HuH-7 (cell line): ENCODE data around the gene WDR33.

ENCODE experiments used
- DNase-seq: peaks from one replicate; pipeline ENCODE4 v3.0.0; 2011; ENCODE audit warnings: low spot score

The WDR33 gene

DNA sequence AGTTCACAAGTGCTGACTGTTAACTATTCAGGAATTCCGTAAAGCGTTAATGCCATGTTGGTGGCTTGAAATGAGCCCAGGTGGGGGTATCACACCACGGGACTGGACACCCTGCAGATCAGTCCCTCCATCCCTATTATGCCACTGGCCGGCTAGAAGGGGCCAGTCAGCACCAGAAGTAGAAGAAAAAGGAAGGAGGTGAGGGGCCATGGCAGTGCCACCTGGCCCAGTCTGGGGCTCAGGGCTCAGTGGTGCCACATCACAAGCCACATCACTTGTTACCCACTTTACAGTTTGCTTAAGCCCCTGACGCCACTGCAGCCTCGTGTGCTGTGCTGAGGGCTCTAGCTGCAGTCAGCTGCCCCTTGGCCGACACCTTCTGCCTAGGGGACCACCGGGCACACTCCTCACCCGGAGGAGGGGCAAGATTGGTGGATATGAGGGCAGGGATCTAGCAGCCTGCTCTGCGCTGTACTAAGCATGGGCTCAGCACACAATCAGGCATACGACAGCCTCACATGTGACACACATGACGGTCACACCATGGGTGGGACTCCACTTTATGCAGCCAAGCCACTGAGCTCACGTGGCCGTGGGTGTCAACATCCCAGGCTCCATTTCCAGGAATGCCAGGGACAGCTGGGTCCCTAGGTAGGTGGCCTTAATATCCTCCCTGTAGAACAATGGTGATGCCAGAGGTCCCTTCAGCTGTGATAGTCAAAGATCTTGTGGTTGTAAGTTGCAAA is 139.2 kb downstream of the WDR33 start:
- no peak for DNase-seq

DNA sequence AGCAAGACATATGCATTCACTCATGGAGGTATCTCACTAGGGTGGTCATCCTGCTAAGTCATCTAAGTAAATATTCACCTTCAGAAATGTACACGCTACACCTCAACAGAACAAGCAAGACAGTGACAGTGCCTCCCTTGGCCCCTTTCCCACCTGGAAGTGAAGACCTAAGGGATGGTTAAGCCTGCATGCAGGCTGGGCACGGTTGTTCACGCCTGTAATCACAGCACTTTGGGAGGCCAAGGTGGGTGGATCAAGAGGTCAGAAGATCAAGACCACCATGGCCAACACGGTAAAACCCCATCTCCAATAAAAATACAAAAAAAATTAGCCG is 140.0 kb downstream of the WDR33 start:
- DNase-seq, result no peak

DNA sequence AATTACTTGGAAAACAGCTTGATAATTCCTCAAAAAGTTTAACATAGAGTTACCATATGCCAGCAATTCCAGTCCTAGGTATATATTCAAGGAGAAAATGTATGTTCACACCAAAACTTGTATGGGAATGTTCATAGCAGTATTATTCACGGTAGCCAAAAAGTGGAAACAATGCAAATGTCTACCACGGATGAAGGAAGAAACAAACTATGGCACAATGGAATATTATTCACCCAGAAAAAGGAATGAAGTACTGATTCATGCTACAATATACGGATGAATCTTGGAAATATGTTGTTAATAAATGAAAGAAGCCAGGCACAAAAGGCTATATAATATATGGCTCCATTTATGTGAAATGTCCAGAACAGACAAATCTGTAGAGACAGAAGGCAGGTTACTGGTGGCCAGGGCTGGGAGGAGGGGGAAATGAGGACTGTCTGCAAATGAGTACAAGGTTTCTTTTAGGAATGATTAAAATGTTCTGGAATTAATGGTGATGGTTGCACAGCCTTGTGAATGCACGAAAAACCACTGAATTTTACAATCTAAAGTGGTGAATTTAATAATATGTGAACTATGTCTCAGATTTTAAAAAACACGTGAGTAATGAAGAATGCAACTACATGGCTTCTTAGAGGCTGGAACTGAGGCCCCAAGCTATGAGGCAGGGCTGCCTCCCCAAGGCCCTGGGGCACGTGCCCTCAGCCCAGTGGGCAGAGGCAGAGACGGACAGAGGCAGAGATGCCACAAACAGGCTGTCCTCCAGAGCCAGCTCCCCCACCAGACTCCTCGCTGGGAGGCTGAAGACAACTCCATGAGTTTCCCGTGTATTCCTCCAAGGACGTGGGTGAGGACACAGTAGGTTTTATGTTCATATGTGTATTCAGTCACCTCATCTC is 140.7 kb downstream of the WDR33 start:
- no peak for DNase-seq

DNA sequence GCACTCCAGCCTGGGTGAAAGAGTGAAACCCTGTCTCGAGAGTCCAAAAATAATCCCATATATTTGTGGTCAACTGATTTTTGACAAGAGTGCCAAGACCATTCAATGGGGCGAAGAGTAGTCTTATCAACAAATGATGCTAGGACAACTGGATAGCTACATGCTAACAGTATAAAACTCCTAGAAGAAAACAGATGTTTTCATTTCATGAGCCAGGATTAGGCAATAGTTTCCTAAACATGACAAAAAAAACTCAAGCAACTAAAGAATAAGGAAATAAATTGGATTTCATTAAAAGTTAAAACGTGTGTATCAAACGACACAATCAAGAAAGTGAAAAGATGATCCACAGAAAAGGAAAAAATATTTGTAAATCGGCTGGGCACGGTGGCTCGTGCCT is 141.9 kb downstream of the WDR33 start:
- DNase-seq, result no peak

DNA sequence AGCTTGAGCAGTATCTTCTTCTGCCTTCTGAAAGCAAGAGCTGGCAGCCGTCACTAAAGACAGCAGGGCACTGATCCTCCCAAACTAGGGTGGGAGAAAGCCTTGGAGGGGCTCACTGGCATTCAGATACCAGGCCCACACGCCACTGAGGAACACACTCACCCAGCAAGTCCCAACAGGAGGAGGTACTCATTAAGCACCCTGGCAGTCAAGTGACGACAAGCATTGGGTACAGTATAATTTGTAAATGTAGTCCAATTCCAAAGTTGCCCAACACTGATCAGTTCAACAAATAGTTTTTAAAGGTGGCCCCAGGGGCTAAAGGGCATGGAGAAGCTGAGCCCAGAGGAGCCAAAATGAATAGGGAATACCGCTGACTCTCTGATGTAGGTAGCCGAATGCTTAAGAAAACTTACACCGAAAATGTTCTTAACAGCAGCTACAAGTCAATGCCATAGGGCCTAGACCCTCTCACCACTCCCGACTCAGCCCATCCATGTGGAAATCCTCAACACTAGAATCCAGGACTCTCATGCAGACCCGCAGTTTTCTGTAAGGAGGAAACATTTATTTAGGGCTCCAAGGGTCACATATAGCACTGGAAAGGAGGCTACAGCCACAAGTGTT is 145.6 kb downstream of the WDR33 start:
- no peak for DNase-seq

DNA sequence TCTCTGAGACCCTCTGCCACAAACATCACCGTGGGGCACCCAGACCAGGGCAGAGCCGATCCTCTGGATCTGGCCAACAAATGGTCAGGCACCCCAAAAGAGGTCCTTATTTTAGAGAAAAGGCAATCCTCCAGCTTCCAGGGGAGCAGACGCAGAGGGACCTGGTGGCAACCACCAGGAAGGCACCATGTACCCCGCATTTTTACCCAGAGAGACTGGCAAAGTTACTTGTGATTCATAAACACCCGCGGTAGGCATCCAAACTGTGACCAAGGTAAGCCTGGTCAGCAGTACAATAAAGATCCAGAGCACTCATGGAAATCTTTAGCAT is 146.1 kb downstream of the WDR33 start:
- DNase-seq, result no peak

DNA sequence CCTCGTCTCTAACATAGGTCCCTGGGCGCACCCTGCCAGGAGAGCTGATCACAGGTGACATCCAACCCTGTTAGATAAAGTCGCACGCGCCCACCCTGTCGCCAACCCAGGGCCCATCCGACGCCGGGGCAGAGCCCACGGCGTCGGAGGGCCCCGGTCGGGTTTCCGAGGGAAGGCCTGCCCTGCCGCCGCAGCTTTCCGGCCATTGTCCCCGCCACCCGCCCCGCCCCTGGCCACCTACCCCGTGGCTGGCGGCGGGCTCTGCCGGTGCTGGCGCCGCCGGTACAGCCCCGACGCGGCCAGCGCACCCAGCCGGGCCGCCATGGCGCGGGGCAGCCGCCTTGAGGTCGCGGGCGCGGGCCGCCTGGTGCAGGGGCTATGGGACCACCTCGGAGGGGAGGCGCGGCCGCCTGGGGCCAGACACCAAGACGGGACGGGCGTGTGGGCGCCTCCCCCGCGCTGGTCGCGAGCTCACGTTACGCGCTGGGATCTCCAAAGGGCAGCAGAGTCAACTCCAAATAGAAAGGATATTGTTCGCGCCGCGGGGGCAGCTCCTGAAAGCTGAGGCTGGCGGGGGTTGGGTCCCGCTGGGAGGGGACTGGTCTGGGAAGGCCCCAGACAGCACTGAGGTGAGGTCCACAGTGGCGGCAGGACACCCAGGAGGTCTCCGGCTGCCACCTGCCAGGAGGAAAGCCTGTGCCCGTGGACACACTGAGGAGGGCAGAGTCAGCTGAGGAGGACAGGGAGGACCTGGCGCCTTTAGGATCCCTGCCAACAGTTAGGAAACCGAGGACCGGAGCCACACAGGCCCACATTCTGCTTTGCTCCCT is 146.7 kb downstream of the WDR33 start:
- DNase-seq, result no peak

DNA sequence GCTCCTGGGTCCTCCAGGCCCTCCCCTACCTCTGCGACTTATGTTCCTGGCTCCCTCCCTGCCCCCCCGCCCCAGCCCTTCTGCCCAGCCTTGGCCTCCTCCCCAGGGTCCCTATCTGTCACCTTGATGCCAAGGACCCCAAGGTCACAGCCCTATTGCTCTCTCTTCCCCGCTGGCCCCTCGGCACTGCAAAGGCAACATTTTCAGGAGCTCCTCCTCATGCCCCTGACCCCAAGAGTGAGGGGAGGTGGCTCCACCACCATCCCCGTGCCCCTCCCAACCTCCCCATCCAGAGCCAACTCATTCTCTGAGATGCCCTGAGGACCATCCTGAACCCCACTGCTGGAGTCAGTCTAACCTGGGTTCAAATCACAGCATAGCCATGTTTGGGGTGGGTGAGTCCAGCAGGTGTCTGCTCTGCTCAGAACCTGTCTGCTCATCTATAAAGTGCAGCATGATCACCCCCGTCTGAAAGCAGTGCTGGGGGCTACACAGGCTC is 147.4 kb downstream of the WDR33 start:
- DNase-seq, result no peak

DNA sequence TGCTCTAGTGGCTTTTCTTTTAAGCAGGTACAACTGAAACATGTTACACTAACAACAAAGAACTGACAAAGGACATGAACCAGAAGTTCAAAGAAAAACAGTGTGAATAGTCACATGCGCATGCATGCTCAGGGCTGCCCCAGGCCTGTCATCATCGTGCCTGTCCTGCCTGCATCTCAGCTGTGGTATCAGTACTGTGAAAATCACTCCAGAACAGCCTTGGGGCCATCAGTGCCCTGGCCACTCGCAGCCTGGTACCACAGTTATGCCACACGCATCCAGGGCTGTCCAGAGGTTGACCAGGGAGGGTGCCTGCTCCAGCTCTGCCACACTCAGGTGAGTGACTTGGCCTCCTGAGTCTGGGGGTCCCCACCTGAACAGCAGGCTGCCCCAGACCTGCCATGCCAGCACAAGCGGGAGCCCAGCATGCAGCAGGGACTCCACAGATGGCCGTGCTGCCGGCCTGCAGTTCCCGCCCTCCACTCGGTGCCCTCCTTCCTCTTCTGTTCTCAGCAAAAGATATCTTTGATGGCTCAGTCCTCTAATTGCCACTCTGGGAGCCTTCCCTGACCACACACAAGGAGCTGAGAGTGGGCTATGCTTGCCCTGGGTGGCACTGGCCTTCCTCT is 147.9 kb downstream of the WDR33 start:
- DNase-seq, result no peak

DNA sequence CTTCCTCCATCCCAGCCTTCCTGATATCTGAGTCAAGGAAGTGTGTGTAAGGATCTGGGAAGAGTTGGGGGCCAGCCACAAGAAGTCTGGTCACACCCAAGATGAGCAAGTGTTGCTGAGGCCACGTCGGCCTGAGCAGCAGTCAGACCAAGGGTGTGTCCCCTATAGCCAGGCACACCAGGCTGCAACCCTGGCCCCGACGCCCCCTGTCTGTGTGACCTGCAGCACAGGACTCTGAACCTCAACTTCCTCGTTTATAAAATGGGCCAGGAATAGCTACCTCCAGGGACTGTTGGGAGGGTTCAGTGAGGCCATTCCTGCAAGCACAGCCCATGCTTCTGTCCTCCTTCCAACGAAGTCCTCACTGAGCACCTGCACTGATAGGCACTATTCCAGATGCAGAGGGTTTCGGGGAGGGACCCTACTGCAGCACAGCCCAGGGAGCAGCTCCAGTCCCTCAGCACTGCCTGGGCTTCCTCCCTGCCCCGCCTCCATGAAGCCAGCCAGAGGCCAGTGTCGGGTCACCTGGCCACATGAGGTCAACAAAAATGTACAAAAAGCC is 148.9 kb downstream of the WDR33 start:
- DNase-seq, result no peak

DNA sequence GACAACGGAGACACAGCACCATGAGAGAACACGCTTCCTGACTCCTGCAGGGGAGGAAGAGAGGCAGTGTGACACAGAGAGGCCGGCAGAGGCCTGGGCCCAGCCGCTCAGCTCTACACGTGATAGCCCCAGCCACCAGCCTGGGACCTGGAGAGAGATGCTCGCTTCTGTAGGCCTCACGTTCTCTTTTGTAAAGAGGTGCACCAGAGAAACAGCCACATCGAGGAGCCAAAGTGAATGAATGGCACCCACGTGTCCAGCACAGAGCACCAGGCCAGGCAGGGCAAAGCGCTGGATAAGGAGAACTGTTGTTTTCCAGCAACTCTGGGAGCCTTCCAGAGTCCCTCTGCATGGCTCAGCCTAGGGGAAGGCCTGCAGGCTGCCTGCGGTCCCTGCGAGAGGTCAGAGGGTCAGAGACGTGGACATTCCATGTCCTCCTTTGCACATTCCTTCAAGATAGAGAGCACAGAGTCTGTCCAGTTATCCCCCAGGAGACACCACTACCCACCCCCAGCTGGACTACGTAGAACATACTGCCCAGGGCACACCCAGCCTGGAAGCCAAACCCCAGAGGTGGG is 149.8 kb downstream of the WDR33 start:
- no peak for DNase-seq

DNA sequence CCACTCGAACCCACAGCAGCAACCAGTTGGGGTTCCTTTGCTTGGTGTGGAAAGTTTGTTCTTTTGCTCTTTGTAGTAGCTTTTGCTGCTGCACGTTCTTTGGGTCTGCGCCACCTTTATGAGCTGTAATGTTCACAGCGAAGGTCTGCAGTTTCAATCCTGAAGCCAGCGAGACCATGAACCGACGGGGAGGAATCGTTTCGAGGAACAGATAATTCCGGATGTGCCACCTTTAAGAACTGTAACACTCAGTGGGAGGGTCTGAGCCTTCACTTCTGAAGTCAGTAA is 150.7 kb downstream of the WDR33 start:
- DNase-seq, result no peak

DNA sequence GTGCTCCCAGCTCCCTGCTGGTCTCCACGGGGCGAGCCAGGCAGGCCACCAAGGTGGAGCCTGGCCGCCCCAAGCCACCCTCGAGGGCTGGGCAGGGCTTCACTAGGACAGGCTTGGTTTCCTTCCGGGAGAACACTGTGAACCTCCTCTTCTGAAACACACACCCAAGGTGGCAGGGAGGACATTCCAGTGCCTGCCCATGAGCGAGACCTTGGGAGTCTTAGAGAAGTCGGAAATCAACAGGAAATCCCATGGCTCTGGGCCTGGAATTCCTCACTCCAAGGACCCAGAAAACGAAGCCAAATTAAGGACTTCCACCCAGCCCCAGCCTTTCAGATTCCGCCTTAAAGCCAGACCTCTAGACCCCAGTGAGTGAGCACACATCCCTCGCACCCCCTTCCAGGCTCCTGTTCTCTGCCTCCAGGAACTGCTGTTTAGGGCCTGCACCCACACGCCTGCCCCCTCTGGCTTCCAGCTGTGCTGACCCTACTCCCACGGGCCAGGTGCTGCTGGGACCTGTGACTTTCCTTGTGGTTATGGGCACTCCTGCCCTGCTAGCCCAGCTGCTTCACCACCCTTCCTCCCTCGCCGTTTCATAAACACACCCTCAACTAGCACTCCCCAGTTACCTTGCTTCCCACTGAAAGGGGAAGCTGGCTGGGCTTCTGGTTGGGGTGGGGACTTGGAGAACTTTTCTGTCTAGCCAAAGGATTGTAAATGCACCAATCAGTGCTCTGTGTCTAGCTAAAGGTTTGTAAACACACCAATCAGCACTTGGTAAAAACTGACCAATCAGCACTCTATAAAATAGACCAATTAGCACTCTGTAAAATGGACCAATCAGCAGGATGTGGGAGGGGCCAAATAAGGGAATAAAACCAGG is 151.3 kb downstream of the WDR33 start:
- no peak for DNase-seq

DNA sequence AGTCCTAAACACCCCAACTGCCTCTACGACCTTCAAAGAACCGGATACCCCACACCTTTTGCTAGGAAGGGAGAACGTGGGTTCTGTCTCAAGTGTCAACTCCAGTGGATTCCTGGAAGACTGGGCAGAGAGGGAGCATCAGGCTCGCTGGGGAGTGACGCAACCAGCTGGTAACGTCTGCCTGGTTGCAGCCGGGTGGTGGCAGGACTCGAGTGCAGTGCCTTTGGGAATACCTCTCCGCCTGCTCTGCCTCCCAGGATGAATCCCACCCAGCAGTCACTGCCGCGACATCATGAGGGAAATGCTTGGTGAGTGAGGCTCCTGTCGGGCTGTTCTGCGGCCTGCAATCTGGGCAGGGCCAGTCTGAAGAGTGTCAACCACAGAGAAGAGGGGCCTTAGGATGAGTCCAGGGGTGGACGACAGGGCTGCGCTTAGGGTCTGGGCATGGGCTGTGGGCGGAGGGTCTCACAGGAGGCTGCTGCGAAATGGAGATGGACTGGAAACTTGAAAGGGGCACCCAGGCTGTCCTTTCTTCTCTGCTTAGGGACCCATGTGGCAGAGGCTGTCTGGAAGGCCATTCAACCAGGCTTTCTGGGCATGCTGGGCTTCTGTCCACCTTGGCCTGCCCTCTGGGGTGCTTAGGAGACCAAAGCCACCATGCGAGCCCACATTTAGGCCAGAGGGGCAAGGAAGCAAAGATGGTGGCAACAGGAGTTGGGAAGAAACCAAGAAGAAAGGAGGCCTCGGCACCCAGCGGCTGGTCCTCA is 152.1 kb downstream of the WDR33 start:
- no peak for DNase-seq

DNA sequence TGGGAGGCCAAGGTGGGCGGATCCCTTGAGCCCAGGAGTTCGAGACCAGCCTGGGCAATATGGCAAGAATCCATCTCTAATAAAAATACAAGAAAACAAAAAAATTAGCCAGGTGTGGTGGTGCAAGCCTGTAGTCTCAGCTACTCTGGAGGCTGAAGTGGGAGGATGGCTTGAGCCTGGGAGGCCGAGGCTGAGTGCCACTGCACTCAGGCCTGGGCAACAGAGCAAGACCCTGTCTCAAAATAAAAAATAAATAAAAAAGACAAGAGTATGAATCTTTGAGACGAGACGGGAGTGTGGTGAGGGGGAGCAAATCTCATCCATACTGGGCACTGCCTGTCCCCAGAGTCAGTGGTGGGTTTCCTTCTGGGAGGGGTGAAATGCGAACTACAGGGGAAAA is 152.8 kb downstream of the WDR33 start:
- no peak for DNase-seq

DNA sequence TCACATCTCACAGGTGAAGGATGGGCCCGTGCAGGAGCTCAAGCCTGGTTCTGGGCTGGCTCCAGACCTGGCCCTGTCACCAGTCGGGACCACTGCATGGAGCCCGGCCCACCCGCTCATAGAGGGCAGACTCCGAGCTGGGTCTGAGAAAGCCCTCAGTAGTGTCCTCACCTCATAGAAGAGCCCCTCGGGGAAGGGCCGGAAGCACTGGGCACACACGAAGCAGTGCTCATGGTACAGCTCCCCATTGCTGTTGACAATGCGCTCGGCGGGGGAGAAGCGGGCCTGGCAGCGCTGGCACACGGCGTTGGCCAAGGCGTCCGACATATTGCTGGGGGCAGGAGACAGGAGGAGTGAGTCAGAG is 153.8 kb downstream of the WDR33 start:
- no peak for DNase-seq

DNA sequence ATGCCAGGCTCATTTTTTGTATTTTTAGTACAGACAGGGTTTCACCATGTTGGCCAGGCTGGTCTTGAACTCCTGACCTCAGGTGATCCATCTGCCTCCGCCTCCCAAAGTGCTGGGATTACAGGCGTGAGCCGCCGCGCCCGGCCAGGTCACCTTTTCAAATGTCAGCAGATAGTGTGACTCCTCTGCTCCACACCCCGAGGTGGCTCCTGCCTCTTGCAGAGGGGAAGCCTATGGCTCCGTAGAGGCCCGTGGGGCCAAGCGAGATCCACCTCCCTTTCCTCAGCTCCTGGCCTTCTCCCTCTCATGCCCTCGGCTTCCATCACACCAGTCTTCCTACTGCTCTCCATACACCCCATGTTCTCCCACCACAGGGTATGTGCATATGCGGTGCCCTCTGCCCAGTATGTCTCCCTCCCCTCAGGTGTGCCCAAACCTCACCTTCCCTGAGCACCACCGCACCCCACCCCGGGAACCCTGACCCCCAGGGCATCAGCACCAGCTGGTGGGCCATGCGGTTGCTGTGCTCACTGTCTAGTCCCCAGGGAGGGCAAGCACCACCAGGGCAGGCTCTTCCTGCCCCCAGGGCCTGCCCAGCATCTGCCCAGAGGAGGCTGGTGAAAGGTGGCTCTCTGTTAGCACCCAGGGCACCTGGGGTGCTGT is 154.3 kb downstream of the WDR33 start:
- DNase-seq, result no peak

DNA sequence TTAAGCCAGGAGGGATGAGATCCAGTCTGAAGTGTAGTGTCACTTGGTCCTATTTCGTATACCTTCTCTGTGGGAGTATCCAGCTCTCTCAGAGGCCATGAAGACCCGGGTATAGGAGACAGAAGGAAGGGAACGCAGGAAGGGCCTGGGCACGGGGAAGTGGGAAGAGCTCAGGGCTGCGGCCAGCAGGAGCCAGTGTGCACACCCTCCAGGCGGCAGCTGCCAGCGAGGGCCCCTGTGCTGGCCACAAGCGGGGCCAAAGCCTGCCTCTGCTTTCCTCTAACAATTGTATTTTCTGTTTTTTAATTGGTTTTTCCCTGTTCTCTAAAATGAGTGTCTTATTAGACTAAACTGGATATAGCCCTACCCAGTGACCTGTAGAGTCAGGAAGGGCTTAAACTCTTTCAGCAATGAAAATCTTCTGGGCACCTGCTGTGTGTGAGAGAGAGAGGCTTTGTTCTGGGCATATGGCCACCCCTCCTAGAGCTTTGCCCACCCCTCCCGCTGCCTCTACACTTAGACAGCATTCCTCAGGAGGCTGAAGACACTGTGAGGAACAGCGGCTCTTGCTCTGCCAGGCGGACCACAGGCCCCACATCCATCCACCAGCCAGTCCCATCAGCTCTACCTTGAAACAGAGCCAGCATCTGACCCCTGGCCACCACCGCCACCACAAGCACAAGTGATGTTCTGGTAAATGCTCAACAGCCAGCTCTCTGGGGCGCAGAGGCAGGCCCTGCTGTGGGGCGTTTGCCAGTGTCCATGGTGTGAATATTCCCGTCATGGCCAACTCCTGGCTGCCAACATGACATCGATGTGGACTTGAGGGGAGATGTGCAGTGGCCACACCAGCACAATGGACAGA is 155.5 kb downstream of the WDR33 start:
- DNase-seq, result no peak
